ENCODE data around the gene SLC19A2.

SLC19A2 gene

GRCh38 chr1:169474302-169474995, 11.3 kb downstream of the SLC19A2 start:
- DNase-seq: no peak

- DNase-seq: no peak
Observed at GRCh38 chr1:169473347-169473746, 12.4 kb downstream of the SLC19A2 start.

- DNase-seq: no peak
Observed at GRCh38 chr1:169472738-169473137, 13.0 kb downstream of the SLC19A2 start.

GRCh38 chr1:169468982-169469381, 16.8 kb downstream of the SLC19A2 start:
- DNase-seq: no peak

- DNase-seq: no peak
Observed at GRCh38 chr1:169466259-169467230, 19.2 kb downstream of the SLC19A2 start.

GRCh38 chr1:169465281-169465680, 20.5 kb downstream of the SLC19A2 start:
- DNase-seq: no peak

GRCh38 chr1:169462385-169462784, 23.4 kb downstream of the SLC19A2 start:
- DNase-seq: no peak

- DNase-seq: no peak
Observed at GRCh38 chr1:169461390-169462000, 24.2 kb downstream of the SLC19A2 start.

GRCh38 chr1:169460191-169460833, 25.4 kb downstream of the SLC19A2 start:
- DNase-seq: no peak

- DNase-seq: no peak
Observed at GRCh38 chr1:169457443-169457842, 28.3 kb downstream of the SLC19A2 start.

- DNase-seq: no peak
Observed at GRCh38 chr1:169456029-169456428, 29.7 kb downstream of the SLC19A2 start.

GRCh38 chr1:169452921-169453320, 32.8 kb downstream of the SLC19A2 start:
- DNase-seq: no peak

GRCh38 chr1:169451218-169451824, 34.4 kb downstream of the SLC19A2 start:
- no peak for DNase-seq

GRCh38 chr1:169443923-169444322, 41.8 kb downstream of the SLC19A2 start:
- no peak for DNase-seq

GRCh38 chr1:169427081-169427641, 58.6 kb downstream of the SLC19A2 start, which contains the start of gene CCDC181:
CCDC181 (minus strand) TSS chr1:169427474; CDS start chr1:169424927, 2,547 bp downstream.
- peak; percentile 57 for DNase-seq

- no peak for DNase-seq
Observed at GRCh38 chr1:169426174-169426705, 59.5 kb downstream of the SLC19A2 start.

GRCh38 chr1:169421309-169421708, 64.4 kb downstream of the SLC19A2 start:
- DNase-seq: no peak

- no peak for DNase-seq
Observed at GRCh38 chr1:169414952-169415351, 70.8 kb downstream of the SLC19A2 start.
